WERI-Rb-1 (cell line): ENCODE measurements around the gene WFIKKN2.

ENCODE experiments used
- DNase-seq: peaks from one replicate; pipeline ENCODE4 v3.0.0-alpha.2; 2020
- H3K27ac ChIP-seq: fragments of 250-450 bp; sonication (Bioruptor Pico); 2 replicates; pipeline ENCODE4 v1.5.1; 2020; ENCODE audit warnings: mild to moderate bottlenecking, moderate library complexity
- H3K27me3 ChIP-seq: fragments of 250-450 bp; sonication (Bioruptor Pico); 2 replicates; pipeline ENCODE4 v1.5.1; 2021; ENCODE audit warnings: mild to moderate bottlenecking, low read depth, moderate library complexity; ENCODE audit not compliant: insufficient read depth, severe bottlenecking
- H3K36me3 ChIP-seq: fragments of 250-450 bp; sonication (Bioruptor Pico); 2 replicates; pipeline ENCODE4 v1.5.1; 2020; ENCODE audit warnings: mild to moderate bottlenecking, moderate library complexity
- H3K4me3 ChIP-seq: 2 replicates; pipeline ENCODE4 v1.5.1; 2011; ENCODE audit warnings: low read depth, mild to moderate bottlenecking, control low read depth, low read length
- H3K9me3 ChIP-seq: fragments of 250-450 bp; sonication (Bioruptor Pico); 2 replicates; pipeline ENCODE4 v1.5.1; 2021; ENCODE audit warnings: mild to moderate bottlenecking, moderate library complexity; ENCODE audit not compliant: severe bottlenecking
- TF ChIP-seq, protein P1 (sequence below): IDR thresholded peaks from 2 replicates; pipeline ENCODE4 v1.5.1; 2011; ENCODE audit warnings: low read depth, mild to moderate bottlenecking, control low read depth, inconsistent platforms, low read length

Gene WFIKKN2

DNA sequence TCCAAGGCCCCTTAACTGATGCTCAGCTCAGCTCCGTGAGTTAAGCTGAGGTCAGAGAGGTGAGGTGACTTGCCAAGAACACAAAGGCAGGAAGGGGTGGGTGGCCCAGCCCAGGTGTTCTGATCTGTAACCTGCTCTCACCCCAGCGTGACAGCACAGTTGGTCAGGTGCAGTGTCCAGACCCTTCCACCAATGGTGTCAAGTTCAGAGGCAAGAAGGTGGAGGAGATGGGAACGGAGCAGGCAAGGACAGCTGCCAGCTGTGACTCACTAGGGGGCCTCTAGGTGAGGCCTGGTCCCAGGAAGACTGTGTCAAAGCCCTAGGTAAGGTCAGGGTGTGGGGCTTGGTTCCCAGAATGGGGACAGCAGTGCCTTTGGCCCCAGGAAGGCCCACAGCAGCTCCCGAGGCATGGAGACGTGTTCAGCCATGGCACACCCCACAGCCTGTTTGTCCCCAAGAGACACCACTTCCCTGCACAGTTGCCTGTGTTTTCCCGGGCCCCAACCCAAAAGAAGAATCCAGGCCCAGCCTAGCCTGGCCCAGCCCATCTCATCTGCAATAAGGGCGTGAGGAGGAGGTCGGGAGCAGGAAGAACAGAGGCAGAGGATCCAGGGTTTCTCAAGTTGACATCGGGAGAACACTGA lies 7.2 kb downstream of the WFIKKN2 start:
- Histone ChIP-seq H3K9me3 (no peaks in the 10 kb centered on the region), H3K27me3 (no peaks in the 10 kb centered on the region), H3K36me3 (no peaks in the 10 kb centered on the region; the same call in 1 of the 2 replicates), H3K4me3 (no peak overlapping the region), H3K27ac (no peak overlapping the region)
- DNase-seq = no peak
- TF ChIP-seq, protein P1, sequence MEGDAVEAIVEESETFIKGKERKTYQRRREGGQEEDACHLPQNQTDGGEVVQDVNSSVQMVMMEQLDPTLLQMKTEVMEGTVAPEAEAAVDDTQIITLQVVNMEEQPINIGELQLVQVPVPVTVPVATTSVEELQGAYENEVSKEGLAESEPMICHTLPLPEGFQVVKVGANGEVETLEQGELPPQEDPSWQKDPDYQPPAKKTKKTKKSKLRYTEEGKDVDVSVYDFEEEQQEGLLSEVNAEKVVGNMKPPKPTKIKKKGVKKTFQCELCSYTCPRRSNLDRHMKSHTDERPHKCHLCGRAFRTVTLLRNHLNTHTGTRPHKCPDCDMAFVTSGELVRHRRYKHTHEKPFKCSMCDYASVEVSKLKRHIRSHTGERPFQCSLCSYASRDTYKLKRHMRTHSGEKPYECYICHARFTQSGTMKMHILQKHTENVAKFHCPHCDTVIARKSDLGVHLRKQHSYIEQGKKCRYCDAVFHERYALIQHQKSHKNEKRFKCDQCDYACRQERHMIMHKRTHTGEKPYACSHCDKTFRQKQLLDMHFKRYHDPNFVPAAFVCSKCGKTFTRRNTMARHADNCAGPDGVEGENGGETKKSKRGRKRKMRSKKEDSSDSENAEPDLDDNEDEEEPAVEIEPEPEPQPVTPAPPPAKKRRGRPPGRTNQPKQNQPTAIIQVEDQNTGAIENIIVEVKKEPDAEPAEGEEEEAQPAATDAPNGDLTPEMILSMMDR = no peak

DNA sequence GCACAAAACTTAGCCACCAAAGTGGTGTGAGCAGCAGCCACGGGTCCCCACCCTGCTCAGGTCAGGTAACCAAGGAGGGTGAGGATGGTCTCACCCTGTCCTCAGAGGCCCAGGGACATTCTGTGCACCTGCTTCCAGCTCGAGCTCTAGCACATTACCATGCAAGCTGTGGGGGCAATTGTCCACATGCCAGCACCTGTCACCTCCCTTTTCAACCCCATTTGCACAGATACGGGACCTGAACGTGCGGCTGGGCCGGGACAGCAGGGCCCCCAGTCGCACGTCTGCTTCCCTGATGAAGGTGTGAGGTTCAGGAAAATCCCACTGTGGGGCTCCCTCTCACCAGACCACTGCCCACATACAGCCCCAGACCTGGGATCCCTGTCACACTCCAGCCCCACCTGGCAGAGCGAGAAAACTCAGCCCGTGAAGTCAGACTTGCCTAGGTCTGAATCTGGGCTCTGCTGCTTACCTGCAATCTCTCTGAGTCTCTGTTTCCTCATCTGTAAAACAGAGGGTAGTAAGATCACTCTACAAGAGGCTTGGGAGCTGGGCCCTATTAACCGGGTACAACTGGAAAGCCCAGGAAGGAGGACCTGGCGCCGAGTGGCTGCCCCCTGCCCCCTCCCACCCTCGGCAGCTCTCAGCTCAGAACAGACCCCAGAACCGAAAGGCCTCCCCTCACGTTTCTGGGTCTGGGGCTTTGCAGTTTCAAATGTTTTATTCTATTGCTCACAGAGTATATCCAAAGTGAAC lies 7.9 kb downstream of the WFIKKN2 start:
- no peak for DNase-seq
- Histone ChIP-seq H3K36me3 (no peaks in the 10 kb centered on the region; the same call in 1 of the 2 replicates), H3K4me3 (no peak overlapping the region), H3K27ac (no peak overlapping the region), H3K9me3 (no peaks in the 10 kb centered on the region), H3K27me3 (no peaks in the 10 kb centered on the region)
- TF ChIP-seq, protein P1 = no peak

DNA sequence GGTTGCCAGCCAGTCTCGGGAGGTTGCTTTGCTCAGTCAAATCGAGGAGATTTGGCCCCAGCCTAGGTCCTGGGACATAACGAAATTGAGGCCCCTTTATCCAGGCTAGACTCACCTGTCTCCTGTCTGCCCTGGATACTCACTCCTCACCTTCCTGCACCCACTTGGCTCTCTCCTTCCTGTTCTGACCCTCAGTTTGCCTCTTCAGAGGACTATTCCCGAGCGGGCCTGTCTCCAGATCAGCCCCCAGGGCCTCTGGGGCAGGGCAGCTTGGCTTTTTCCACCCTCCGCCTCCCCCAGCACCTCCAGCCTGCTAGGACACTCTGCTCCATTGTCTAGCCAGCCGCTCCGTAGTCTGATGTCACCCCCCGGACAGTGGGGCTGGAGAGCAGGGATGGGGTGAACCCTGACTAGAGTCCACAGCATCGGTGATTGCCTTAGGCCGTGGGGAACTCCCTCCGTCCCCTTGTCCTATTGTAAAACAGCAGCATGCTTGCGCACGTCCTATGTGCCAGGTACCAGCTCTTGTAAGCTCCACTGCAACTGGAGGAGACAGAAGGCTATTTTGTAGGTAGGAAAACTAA lies 8.8 kb downstream of the WFIKKN2 start:
- no peak overlapping the region for H3K4me3 ChIP-seq
- TF ChIP-seq, protein P1 = no peak
- H3K9me3 ChIP-seq = no peaks in the 10 kb centered on the region
- no peak overlapping the region for H3K27ac ChIP-seq
- DNase-seq = no peak
- no peaks in the 10 kb centered on the region for H3K27me3 ChIP-seq
- no peaks in the 10 kb centered on the region; the same call in 1 of the 2 replicates for H3K36me3 ChIP-seq

DNA sequence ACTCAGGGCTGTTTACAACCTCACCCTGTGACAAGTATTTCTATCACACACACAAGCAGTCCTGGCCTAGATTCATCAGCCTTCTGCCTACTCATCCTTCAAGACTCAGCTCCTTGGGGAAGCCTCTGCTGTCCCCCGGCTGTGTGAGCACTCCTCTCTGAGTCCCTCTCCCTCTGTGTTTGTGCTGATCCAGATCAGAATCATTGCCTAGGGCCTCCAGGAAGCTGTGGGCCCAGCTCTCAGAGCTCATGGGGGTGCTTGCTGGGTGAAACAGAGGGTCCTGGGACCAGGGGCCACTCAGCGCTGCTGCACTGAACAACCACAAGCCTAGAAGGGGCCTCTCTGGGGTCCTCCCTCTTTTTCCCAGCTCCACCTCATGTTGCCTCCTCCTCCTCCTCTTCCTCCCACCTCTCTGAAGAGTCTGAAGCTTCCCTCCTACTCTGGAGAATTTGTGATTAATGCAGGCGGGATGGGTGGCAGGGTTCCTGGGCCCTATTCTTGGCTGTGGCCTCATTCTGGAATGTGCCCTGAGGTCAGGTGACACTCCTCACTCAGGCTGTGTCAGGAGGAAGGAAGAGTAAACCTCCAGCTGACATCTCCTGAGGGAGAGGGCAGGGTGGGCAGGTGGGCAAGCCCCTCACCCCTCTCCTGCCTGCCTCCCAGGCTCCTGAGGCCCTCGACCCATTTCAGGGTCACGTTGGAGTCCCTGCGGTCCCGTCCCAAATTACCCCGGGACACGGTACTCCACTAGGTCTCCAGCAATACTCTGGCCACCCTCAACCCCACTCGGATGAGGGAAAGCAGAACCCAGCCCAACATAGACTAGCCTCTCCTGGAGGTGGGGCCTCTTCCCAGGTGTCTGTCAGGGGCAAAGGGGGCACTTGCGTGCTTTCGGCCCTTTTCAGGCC lies 10.1 kb downstream of the WFIKKN2 start:
- TF ChIP-seq, protein P1 = no peak
- Histone ChIP-seq H3K9me3 (no peaks in the 10 kb centered on the region), H3K27ac (no peak overlapping the region), H3K36me3 (no peaks in the 10 kb centered on the region), H3K27me3 (no peaks in the 10 kb centered on the region), H3K4me3 (no peak overlapping the region)
- DNase-seq = no peak

DNA sequence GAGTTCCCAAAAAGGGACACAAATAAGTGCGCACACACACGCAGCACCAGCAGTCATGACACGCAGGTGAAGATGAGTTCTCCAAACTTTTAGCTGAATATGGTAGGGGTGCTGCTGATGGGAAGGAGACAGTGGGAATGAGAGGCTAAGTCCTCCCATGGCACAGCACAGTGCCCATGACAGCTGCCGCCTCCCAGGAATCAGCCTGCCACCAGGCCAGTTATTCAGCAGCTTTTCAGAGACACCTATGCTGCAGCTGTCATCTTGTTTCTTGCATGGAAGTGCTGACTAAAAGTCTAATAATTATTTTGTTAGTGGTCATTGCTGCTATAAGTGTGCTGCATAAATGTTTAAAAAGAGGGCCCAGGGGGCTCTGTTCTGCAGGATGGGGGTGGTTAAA lies 12.2 kb downstream of the WFIKKN2 start:
- Histone ChIP-seq H3K9me3 (no peaks in the 10 kb centered on the region), H3K27me3 (no peaks in the 10 kb centered on the region), H3K27ac (no peak overlapping the region), H3K4me3 (no peak overlapping the region), H3K36me3 (no peaks in the 10 kb centered on the region)
- TF ChIP-seq, protein P1 = no peak
- DNase-seq = no peak
